C4-2B (cell line): ENCODE measurements around the gene NUP214.

ENCODE experiments used
- H3K27ac ChIP-seq: fragments of 450-650 bp; 2 replicates; pipeline ENCODE4 v1.5.1; 2017
- CTCF ChIP-seq: fragments of 450-650 bp; conservative IDR thresholded peaks from 2 replicates; pipeline ENCODE4 v1.5.1; 2017; ENCODE audit warnings: mild to moderate bottlenecking
- ZFX ChIP-seq: fragments of 450-650 bp; IDR thresholded peaks from 2 replicates; pipeline ENCODE4 v1.6.1; 2017

The NUP214 gene

DNA sequence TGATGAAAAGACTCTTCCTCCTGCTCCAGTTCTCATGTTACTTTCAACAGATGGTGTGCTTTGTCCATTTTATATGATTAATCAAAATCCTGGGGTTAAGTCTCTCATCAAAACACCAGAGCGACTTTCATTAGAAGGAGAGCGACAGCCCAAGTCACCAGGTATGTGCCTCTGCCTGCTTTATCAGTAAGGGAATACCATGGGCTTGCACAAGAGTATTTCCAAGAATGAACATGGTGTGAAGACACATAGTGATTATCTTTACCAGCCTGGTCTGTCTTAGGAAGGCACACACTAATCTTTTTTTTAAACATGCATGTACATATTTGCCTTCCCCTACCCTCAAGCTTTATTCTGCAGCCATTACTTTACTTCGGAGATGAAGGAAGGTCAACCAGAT is 15.2 kb downstream of the NUP214 start:
- TF ChIP-seq CTCF (no peak), ZFX (no peak)
- H3K27ac ChIP-seq: no peak overlapping the region

DNA sequence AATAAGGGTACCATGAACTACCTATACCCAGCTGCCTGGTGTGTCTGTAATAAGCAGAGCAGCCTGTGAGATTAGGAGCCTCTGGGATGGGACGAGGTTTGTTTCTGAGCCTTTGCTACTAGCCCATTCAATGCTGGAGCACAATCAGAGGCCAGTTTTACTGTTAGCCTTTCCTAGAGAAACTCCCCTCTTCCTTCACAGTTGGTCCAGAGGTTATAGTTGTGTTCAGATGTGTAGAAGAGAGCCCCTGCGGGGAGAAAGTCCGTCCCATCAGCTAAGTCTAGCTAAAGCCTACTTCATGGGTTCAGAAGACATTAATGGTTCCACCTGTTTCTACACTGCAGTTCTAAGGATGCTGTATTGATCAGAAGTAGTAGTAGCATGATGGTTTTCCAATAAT is 16.8 kb downstream of the NUP214 start:
- TF ChIP-seq ZFX: no peak
- no peak for TF ChIP-seq CTCF
- no peak overlapping the region for H3K27ac ChIP-seq

DNA sequence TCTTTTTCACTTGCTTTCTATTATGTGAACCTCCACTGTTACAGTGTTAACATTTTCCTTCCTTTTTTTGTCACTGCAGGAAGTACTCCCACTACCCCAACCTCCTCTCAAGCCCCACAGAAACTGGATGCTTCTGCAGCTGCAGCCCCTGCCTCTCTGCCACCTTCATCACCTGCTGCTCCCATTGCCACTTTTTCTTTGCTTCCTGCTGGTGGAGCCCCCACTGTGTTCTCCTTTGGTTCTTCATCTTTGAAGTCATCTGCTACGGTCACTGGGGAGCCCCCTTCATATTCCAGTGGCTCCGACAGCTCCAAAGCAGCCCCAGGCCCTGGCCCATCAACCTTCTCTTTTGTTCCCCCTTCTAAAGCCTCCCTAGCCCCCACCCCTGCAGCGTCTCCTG is 18.8 kb downstream of the NUP214 start:
- TF ChIP-seq ZFX (no peak), CTCF (no peak)
- H3K27ac ChIP-seq: no peak overlapping the region

GRCh38 chr9:131145245-131145644 is 19.9 kb downstream of the NUP214 start:
- TF ChIP-seq CTCF (no peak), ZFX (no peak)
- H3K27ac ChIP-seq: no peak overlapping the region

- TF ChIP-seq CTCF: no peak
- no peak for TF ChIP-seq ZFX
- no peak overlapping the region for H3K27ac ChIP-seq
Observed at GRCh38 chr9:131146186-131146585, 20.8 kb downstream of the NUP214 start.

DNA sequence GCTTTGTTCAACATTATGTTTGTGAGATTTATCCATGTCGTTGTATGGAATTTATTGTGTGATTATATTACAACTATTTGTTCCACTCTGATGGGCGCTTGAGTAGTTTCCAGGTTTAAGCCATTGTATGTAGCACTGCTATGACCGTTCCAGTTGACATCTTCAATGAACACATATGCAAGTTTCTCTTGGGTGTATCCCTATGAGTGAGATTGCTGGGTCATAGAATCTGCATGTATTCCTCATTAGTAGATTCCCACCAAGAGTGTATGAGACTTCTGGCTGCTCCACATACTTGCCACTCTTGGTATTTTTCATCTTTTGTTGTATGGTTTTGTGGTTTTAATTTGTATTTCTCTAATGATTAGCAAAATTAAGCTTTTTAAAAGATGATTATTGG is 22.9 kb downstream of the NUP214 start:
- no peak for TF ChIP-seq ZFX
- no peak for TF ChIP-seq CTCF
- H3K27ac ChIP-seq: no peak overlapping the region

GRCh38 chr9:131148966-131149687 is 23.7 kb downstream of the NUP214 start:
- no peak for TF ChIP-seq ZFX
- no peak for TF ChIP-seq CTCF
- H3K27ac ChIP-seq: no peak overlapping the region
